GM21515 (cell line): Measurements from ENCODE around the gene LRRC4C.
A peak's percentile ranks its signal among the peaks of the same experiment; 100 is the strongest.

ENCODE experiments used
- ATAC-seq: cut with Tn5 transposase; IDR thresholded peaks from one replicate; pipeline ENCODE4 v1.9.1; 2021; ENCODE audit not compliant: unreplicated experiment

LRRC4C gene

GRCh38 chr11:40746282-40746681, 713.2 kb downstream of the LRRC4C start:
- no peak for ATAC-seq

DNA sequence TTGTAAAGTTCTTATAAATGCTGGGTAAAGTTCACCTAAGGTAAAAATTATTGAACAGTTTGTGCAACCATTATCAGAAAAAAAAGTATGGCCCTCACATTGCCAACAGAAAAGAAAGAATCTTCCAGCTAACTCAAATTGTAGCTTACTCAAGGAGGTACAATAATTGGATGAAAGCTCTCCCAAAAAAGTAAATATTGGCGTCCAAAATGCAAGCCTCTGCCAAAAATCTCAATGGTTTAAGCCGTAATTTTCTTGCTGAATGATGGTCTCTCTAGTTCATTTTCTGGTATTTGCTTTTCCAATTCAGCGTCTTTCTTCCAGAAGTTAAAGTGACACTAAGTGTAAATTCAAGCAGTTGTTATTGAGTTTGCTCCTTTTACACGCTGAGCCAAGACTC, 727.3 kb downstream of the LRRC4C start:
- no peak for ATAC-seq

- peak; percentile 61 for ATAC-seq
Observed at GRCh38 chr11:40722179-40722795, 737.2 kb downstream of the LRRC4C start.

- no peak for ATAC-seq
Observed at GRCh38 chr11:40716344-40717130, 742.9 kb downstream of the LRRC4C start.

DNA sequence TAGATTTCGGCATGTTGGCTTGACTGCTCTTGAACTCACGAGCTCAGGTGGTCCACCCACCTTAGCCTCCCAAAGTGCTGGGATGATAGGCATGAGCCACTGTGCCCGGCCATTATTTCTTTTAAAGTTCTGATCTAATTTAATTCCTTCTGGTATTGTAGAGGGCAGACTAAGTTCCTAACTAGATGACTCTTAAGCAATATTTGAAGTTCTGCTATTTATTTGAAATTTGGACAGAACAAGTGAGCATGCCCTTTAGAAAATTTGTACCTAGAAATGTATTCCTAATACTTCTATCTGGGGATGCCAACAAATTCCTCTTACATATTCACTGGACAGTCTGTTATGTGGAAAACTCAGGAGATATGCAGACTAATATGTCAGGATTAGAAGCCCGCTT, 746.4 kb downstream of the LRRC4C start:
- ATAC-seq, result no peak

- ATAC-seq, result no peak
Observed at GRCh38 chr11:40701027-40701426, 758.4 kb downstream of the LRRC4C start.

GRCh38 chr11:40689823-40690222, 769.6 kb downstream of the LRRC4C start:
- ATAC-seq, result no peak

GRCh38 chr11:40688369-40688768, 771.1 kb downstream of the LRRC4C start:
- no peak for ATAC-seq

GRCh38 chr11:40686765-40687164, 772.7 kb downstream of the LRRC4C start:
- ATAC-seq, result no peak

- no peak for ATAC-seq
Observed at GRCh38 chr11:40683010-40683409, 776.4 kb downstream of the LRRC4C start.

DNA sequence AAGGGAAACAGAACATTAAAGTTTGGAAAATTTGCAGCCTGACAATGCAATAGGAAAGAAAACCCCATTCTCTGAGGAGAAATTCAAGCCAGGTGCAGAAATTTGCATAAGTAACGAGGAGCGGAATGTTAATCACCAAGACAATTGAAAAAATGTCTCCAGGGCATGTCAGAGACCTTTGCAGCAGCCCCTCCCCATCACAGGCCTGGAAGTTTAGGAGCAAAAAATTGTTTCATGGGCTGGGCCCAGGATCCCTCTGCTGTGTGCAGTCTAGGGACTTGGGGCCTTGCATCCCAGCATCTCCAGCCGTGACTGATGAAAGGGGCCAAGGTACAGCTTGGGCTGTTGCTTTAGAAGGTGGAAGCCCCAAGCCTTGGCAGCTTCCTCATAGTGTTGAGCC, 780.2 kb downstream of the LRRC4C start:
- no peak for ATAC-seq

GRCh38 chr11:40647295-40647694, 812.2 kb downstream of the LRRC4C start:
- no peak for ATAC-seq

DNA sequence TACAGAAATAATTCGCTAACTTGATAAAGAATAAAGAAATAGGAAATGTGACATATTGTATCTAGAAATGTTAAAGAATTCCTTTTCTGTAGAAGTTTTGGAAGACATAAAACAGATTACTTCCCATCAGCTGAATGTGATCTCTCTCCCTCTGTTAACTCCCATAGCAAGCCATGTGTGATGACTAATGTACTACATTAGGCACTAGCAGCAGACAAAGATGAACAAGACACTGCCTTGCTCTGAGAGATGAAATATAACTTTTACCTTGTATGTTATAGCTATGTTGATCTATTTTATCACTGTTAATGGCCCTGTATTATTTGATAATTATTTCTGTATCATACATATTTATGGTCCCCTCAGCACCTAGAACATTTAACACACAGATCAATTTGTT, 817.2 kb downstream of the LRRC4C start:
- no peak for ATAC-seq

- ATAC-seq, result no peak
Observed at GRCh38 chr11:40619654-40620053, 839.8 kb downstream of the LRRC4C start.

DNA sequence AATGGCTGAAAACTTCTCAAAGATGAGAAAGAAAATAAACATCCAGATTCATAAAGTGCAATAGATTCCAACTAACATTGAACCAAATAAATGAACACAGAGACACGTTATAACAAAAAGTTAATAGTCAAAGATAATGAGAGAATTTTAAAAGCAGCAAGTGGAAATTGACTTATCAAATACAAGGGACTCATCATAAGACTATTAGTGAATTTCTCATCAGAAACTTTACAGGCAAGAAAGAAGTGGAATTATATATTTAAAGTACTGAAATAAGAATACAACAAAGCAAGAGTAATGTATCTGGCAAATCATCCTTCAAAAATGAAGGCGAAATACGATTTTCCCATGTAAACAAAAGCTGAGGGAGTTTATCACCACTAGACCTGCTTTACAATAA, 852.7 kb downstream of the LRRC4C start:
- no peak for ATAC-seq

DNA sequence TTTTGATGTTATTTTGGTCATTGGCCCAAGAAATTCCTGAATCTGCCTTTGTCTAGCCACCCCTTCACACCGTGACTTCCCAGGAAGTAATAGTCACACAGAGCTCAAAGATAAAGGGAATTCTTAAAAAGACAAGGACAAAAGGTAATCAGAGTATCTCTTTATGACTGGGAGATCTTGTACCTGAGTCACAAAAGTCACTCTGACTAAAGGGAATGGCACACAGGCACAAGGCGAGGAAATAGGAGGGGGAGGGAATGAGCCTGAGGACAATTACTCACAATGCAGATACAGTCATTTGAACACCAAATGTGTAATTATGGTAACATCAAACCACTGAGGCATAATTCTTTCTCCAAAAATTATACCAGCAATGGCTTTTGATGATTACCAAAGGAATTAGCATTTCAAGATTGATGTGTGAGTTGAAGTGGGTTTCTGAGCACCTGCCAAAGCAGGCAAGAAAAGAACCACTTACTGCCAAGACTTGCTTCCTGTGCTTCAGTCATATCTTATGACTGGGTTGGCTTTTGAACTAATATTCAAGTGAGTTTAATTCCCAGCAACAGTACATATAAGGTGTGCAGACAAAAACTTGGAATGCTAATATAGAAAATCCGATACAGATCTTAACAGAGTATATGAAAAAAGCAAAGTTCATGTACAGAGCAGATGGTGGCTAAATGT, 856.4 kb downstream of the LRRC4C start:
- ATAC-seq, result no peak

GRCh38 chr11:40597546-40598113, 861.8 kb downstream of the LRRC4C start:
- no peak for ATAC-seq

DNA sequence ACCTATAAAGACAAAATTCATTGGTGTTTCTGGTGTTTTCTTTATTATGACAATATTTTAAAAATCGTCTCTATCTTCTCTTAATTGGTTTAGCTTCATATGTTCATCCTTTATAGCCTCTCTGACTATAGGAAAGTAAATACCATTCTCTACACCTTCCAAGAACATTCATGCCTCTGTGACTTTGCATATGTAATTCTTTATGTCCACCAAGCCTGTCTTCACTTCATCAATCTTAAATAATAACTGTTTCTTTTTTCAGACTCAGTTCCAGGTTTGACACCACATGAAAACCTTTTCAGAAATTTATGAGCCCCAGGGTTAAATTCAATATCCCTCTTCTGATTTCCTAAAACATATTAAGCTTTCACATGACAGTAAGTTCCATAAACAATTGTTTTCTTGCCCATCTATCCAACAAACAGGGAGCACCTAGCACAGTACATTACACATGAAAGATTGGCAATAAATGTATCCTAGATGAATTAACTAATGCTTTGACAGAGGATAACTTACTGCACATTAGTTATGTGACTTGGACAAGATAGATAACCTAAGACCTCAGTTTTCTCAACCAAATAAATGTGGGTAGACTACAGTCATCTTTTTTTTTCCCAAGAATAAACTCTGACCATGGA, 886.1 kb downstream of the LRRC4C start:
- ATAC-seq, result no peak

DNA sequence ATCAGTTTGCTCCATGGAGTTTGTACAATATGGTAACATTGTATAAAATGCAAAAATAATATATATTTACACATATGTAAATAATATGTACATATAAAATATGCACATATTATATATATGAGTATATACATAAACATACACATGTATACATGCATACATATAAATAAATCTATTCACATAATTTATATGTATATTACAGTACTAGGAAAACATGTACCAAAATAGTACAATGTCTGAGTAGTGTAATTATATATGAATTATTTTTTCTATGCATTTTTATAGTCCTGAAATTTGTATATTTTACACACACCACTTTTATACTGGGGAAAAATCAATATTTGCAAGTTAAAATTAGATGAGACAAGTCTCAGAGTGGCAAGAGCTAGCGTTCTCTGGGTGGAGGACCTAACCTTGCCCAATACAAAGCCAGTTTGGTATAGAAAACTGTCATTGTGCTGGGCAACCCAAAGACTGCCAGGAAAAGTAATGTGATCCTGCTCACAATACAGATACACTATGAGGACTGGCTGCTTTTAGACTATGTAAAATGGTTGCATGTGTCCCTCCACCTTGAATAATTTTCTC, 889.4 kb downstream of the LRRC4C start:
- ATAC-seq, result no peak

- ATAC-seq, result no peak
Observed at GRCh38 chr11:40567392-40567791, 892.1 kb downstream of the LRRC4C start.

DNA sequence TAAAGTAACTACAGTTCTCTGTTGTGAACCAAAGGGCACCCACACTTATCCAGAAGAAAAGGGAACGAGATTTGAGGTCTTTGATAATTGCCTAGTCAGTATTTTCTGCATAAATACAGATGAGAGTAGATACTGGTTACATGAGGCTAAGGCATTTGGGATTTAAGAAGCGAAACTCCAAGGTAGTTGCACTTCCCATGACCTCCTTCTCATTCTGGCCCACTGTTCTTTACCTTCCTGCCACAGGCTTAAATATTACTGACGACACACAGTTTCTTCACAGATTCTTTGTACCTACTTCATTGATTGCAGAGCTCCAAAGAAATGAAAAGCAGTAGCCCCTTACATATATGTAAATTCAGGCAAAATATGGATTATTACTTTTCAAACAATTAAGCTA, 915.3 kb downstream of the LRRC4C start:
- ATAC-seq, result no peak
